ENCODE measurements around the gene CDH2. TPM values are rescaled to one million over a fixed set of nuclear protein-coding genes. Genes with fewer than 3 reads are reported as not detected.
A peak's percentile ranks its signal among the peaks of the same experiment; 100 is the strongest.

The CDH2 gene
- total RNA-seq, 1 experiment from 2014 or later, result 285 TPM

DNA sequence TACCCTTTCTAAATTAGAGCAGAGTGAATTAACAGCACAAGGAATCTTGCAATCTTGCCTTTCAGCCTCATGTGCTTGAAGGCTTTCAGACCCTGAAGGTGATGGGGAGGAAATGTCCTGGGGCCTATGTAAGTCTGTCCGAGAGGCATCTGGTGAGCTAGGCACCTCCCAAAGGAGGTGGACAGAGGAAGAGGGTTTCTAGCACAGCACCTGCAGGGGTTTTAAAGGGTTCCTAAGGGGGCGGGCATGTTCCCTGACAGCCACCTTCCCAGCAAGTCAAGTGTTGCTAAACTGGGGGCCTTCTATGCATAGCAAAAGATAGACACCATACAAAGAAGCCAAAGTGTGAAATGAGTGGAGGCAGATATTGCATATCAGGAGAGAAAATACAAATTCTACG, 88.5 kb downstream of the CDH2 start:
- DNase-seq (ENCODE audit: low spot score), result no peak

DNA sequence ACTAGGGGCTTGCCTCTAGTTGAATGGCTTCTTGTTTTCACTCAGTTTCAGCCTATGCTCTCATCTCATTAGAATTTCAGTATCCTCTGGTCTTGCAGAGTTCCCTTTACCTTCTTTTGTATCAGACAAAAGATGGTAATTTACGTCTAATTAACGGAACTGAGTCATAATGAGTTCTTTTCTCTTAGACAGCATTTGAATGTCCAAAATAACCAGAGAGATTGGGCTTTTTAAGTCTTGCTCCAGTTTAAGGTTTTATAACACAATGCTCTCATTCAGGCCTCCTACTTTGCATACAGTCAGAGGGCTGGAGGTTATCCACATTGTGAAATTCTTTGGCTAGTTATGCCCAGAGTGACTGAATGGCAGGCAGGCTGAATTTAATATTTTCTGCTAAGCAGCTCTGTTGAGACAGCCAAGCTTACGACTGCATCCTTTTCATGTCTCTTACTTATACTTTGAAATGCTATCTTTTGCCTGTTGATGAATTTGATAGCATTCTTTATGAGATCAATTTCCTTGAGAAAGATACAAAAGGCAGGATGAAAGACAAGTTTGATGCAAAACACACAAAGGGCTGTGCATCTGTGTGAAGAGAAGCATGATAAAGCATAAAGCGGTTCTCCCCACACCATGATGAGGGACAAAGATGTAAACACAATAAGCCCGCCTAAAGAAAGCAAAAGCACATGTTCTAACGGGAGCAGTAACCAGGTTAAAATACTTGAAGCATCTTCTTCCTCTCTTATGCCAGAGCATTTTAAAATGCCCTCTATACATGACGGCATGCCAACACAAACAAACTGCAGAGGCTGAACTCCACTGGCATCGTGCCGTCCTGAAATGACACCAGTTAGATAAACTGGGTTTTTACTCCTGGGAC, 90.0 kb downstream of the CDH2 start:
- peak; percentile 70 for DNase-seq (ENCODE audit: low spot score)

DNA sequence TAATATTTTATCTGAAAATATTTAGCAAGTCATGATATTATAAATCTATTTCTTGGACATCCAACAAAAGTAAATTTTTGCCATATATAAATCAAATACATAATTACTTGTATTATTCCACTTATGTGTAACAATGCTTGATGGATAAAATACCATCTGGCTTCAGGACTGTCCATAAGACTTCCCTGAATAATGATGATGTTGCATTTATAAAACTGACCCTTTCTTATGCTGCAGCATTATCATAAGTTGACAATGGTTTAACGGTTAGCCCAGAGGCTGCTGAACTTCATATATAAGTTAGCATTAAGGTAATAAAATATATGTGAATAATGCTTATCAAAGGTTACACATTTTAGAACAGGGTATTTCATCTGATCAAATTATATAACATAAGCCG, 95.4 kb downstream of the CDH2 start:
- no peak for DNase-seq (ENCODE audit: low spot score)

DNA sequence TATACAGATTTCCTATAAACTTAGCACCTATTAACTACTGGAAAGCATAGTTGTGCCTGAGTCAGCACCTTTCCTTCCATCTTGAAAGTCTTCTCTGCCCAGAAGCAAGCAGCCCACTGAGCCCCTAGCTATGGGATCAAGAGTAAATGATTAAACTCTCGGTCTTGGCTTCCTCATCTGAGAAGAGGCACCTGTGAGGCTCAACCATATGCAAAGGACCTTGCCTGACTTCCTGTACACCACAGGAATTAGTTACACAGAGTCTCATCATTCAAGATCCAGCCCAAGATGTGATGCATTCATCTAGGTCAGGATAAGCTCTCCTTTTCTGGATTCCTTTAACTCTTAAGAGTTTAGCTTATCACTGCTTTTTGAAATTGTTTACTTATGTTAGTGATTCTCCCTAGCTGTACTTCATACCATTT, 96.0 kb downstream of the CDH2 start:
- no peak for DNase-seq (ENCODE audit: low spot score)

DNA sequence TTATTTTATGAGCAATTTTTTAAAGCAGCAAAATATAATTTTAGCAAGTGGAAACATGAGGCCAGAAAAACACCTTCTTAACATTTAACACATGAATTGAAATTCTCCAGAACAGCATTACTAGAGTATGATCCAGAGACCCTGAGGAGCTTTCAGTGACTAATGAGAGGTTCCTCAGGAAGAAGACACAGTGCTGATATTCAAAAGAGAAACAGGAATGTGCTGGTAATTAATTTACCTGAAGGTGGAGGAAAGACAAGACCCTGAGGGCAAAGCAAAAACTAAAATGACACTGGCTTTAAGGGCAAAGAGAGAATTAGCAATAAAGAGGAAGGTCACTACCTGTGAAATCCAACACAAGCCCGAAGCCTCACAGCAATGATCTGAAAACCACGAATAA, 97.0 kb downstream of the CDH2 start:
- DNase-seq (ENCODE audit: low spot score), result no peak

DNA sequence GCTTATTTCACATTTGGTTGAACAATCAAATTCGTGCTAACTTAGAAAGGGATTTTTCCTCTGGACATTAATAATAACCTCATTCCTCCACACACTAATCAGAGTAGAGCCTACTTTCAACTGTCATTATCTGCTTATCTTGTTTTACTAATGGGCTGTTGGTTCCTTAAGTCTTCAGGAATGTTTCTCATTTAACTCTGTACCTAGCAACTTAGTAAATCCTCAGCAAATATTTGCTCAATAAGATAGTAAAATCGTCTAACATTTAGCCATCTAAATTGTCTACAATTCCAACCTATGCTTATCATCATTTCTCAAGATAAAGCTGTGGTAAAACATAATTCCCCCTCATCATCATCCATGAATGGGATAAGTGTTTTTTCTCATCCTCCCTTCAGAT, 98.1 kb downstream of the CDH2 start:
- DNase-seq (ENCODE audit: low spot score), result no peak

DNA sequence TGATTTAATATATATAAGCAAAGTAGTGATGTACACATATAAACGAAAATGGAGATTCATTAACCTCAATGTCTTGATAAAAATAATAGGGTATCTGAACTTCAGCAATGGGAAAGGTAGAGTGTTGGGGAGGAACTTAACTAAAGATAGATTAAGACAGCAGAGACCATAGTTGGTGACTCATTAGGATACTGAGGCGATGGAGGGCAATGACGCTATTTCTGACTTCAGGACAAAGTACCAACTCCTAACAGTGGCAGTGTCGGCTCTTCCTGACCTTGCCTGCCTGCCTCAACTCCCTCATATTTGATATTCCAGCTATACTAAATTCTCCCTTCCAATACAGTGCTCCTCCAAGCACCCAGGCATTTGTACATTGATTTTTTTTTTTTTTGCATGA, 98.6 kb downstream of the CDH2 start:
- DNase-seq (ENCODE audit: low spot score), result peak; percentile 60

DNA sequence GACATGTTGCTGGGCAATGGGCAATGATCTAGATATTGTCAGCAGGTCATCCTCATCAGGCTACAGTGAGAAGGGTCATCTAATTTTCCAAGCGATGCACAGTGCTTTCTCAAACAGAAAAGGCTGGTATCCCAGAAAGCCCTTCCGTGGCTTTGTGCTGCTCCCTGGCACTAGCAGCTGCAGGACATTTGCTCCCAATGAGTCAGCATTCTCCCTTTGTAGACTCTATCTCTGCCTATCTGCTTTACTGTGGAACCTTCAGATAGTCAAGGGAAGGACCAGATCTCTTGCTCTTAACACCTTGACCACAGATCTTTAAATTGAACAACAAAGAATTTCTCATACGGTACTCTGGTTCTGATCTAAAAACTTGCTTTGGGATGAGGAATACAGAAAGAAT, 101.4 kb downstream of the CDH2 start:
- peak; percentile 38 for DNase-seq (ENCODE audit: low spot score)

DNA sequence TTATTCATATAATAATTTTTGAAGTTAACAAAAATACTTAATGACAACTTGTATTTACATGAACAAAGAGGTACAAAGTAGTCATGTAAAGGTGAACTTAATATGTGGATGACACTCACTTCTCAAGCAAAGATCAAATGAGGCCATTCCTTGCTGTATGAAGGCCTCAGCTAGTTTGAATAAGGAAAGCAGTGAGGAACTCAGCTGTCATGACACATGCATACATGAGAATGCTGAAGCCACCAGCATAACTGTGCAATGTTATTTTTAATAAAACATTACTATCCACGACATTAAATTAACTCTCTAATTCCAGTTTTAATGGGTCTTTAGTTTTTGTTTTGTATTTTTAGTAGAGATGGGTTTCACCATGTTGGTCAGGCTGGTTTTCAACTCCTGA, 102.9 kb downstream of the CDH2 start:
- DNase-seq (ENCODE audit: low spot score), result no peak

DNA sequence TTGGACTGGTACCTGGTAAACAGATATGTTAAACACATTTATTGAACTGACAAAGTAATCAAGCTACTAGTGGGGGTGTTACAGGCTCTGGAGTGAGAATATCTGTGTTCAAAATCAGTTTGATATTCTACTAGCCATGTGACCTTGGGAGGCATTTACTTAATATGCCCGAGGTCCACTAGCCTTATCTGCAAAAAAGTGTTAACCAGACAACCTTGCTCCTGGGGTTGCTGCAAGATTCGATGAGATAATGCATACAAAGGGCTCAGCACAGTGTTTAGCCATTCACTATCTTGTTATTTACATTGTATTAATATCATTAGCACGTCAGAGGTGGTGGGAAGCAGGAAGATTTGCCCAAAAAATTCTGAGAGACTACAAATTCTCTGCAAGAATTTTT, 103.3 kb downstream of the CDH2 start:
- DNase-seq (ENCODE audit: low spot score), result no peak

DNA sequence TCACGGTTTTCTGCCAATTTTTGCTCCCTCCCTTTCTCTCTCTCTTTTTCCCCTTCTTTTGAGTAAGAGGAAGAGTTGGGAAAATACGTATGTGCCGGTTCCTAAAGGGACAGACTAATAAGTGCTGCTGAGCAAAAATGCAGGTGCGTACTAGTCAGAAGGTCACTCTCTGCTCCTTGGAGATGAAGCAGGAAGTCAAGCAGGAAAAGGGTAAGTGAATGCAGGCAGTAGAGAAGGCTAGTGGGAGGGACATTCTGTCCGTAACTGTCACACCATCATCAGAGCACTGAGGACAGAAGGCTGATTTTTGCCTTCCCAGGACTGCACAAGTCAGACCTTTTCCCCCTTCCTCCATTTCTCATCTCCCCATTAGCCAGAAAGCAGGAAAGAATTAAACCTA, 105.7 kb downstream of the CDH2 start:
- no peak for DNase-seq (ENCODE audit: low spot score)

DNA sequence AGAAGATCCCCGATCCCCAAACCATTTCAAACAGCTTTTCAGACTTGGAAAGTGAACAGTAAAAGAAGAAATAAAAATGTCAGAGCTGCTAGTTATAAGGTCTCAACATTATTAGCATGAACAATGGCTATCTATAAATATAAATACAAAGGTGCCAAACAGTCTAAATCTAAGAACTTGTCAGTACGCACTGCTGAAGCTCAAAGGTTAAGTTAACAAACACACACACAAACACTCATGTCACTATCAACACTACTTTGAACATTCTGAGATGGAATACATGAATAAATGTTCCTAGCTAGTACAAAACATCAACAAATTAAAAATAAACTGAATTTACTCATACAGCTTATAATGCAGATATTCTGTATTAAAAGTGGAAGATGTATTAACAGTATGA, 108.7 kb downstream of the CDH2 start:
- DNase-seq (ENCODE audit: low spot score), result no peak

DNA sequence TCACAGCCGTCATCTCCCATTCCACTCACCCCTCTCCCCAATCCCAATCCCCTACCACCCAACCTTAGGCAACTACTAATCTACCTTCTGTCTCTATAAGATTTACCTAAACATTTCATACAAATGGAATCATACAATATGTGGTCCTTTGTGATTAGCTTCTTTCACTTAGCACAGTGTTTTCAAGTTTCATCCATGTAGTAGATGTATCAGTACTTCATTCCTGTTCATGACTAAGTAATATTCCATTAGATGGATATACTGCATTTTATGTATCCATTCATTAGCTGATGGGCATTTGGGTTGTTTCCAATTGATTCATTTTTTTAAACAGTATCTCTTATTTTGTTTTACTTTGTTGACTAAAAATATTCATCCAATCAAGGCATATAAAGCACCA, 109.6 kb downstream of the CDH2 start:
- DNase-seq (ENCODE audit: low spot score), result no peak

DNA sequence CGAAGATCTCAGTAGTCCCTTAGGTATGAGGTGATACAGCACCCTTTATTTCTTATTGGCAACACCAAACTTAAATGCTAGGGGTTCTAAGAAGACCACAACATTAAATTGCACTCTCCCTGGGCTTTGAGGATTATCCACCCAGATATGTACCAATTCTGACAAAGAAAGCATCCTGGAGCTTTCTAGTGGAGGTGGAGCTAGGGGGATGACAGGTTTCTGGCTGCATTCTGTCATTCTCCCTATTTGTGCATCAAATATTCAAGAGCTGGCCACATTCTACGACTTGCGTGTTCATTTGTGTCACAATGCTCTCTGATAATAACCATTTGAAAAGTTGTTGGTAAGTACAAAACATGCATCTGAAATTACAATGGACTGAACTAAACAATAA, 111.1 kb downstream of the CDH2 start:
- DNase-seq (ENCODE audit: low spot score), result peak; percentile 33

DNA sequence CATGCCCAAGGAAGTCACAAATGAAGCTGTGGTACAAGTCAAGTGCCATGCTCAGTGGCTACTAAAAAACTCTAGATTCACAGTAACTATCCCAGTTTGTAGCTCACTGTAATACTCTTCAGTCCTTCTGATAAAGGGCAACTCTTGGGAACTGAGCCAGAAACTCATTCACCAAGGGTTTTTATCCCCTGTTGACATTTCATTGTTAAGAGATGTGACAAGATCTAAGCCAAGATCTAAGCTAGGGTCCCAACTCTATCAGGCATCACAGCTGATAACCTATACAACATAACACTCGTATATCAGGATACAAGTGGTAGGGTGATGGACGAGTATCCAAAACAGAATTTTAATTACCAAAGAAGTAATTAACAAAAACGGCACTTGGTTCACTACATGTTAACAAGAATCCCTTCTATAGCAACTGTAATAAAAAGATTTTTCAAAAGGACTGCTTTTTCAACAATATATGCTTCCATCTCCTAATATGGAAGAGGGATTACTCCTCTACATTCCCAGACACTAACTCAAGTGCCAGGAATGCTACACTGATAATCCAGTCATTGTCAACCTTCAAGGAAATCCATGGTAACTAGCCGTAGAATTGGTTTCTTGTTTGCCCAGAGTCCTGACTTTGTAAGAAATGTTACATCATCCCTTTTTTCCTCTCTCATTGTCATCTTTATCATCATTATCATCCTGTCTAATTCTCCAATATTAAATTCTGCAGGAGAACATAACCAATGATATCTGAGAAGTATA, 111.7 kb downstream of the CDH2 start:
- peak; percentile 92 for DNase-seq (ENCODE audit: low spot score)

DNA sequence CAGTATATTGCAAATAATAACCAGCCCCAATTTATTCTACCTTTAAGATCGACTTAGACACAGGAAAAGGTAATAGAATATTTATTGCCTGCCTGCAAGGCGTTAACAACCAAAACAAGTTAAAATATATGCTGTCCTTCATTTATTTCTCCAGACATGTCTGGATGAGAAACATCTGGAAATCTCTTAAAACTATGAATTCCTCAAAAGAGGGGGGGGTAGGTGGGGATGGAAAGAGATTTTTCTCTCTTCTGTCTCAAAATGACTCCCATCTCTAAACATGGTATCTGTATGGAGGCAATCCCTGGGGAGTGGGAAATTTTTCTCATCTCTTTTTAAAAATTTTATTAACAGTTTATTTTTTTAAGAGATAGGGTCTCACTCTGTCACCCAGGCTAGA, 113.0 kb downstream of the CDH2 start:
- DNase-seq (ENCODE audit: low spot score), result no peak

DNA sequence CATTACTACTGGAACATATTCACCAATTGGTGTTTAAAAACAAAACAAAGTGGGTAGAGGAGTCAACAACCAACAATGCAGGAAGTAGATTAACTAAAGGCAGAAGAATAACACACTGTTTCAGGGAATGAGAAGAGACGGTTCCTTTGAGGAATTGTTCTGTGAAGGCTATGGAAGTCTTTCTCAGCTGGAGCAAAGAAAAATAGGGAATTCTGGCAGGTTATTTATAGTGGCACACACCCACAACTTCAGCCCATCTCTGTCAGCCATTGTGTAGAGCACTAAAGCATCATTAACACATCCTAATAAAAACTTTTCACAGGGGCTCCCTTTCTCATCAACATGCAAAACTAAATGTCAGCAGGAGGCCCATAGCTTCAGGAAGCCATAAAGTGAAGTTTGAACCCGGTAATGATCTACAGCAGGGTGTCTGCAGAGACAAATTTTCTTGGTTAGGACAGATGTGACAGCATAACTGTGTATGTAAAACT, 113.6 kb downstream of the CDH2 start:
- peak; percentile 65 for DNase-seq (ENCODE audit: low spot score)

DNA sequence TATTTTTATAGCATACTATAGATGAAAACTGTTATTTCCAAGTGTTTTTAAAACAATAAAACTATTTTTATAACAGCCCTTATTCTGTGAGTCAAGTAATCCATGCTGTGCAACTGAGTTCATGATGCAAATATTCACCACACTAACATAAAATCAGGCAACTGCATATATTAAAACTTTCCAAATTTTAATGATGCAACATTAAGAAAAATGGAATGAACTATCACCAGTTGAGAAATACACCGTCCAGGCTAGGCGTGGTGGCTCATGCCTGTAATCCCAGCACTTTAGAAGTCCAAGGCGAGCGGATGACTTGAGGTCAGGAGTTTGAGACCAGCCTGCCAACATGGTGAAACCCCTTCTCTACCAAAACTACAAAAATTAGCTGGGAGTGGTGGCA, 114.5 kb downstream of the CDH2 start:
- no peak for DNase-seq (ENCODE audit: low spot score)

DNA sequence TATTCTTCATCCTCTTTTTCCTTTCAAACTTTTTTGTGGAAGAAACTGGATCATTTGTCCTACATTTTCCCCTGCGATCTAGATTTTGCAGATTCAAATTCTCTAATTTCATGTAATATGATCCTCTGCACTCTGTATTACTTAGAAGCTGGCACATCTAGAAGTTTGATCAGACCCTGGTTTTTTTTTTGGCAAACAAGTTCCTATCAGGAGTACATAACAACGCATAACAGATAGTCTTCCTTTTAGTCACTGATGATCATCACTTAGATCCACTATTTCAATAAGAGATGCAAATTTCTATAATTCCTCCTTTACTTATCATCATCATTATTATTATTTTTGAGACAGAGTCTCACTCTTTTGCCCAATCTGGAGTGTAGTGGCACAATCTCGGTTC, 117.1 kb downstream of the CDH2 start:
- no peak for DNase-seq (ENCODE audit: low spot score)

DNA sequence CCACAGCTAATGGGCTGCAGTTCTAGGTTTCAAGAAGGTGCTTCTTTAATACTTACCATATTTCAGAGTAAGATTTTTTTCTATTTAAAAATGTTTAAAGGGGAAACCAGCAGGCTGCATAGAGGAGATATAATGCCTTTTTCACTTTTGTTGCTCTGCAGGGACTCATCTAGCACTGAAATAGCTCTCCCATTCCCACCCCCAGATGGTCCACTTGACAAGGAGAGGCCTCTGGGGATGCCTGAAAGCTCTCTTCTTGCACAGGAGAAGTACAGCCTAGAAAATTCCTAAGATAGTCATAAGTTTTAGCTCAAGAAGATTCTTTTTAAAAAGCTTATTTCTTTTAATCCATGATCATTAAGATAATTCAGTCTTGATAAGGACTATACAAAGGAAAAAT, 126.4 kb downstream of the CDH2 start:
- no peak for DNase-seq (ENCODE audit: low spot score)

DNA sequence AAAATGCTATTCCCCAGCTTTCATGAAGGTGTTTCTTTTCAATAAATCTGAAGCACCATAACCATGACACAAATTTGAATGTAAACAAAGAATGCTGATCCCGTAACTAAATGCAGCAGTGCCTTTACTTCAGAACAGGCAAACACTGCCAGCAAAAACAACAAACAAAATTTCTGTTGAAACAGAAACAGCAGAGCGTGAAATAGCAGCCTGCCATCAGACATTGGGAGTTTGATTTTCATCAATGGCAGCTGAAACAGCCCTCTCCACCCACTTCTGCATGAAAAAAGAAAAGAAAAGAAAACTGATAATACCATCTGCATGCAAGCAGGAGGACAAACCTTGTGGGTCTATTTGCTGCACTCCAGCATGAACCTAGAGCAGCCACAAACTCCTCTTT, 128.3 kb downstream of the CDH2 start:
- DNase-seq (ENCODE audit: low spot score), result no peak

DNA sequence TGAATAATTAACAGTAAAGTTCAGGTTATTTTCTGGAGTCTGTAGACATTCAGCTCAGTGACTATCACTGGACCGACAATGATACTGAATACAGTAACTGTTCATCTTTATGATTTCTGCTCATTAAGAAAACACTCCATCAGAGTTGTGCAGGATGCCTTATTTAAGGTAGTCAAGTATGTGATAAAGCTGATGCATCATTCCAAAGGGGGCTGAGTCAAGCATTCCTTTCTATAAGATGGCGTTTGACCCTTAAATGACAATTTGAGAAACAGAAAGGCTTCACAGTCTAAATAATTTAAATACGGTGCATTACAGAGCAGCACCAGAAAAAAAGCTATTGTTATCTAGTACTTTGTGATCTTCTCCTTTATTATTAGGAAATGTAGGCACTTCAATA, 131.1 kb downstream of the CDH2 start:
- no peak for DNase-seq (ENCODE audit: low spot score)

DNA sequence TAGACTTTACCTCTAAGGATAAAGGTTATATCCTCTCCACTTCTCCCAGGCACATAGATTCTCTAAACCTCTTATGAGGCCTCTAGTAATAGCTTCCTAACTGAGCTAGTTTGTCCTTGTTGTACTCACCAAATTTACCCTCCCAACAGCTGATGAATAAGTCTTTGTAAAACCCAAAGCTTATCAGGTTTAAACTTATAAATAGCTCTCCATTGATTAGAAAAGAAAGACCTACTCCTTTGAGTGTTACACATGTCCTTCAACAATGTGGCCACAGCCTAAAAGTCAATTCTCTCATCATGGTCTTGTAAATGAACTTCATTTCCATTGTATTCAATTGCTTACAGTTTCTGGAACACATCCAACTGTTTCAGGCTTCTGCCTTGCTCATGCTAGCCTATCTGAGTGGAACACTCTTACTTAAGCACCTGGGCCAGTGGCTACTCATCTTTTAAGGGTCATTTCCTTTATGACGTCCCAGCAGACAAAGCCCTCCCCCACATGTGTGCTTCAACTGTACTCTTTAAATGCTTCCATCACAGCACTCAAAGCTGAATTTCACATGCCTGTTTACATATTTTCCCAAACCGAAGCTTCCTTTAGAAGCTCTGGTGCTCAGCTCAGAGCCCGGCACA, 131.6 kb downstream of the CDH2 start:
- peak; percentile 27 for DNase-seq (ENCODE audit: low spot score)

Measured in A172 (cell line).